Measurements from ENCODE around the gene PRDM16. TPM values are rescaled to one million over a fixed set of nuclear protein-coding genes. Genes with fewer than 3 reads are reported as not detected.
A peak's percentile ranks its signal among the peaks of the same experiment; 100 is the strongest.

The PRDM16 gene
- total RNA-seq, 1 experiment from 2014 or later = 0.17 TPM

DNA sequence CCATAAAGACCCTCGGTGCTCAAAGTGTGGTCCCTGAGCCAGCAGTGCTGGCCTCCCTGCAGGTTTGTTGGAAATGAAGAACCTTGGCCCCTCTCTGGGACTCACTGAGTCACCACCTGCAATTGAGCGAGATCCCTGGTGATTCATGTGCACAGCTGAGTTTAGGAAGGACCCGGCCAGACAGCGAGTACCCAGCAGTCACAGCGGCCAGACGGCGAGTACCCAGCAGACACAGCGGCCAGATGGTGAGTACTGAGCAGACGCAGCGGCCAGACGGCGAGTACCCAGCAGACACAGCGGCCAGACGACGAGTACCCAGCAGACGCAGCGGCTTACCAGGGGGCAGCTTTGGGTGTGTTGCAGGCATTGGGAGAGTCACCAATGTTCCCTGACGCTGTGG is 123.8 kb downstream of the PRDM16 start:
- Histone ChIP-seq H3K18ac (ENCODE audit: insufficient read length, low read depth, low read length) (no peak overlapping the region), H3K23ac (ENCODE audit: insufficient read length, low read depth, low read length) (no peak overlapping the region), H4K8ac (replicated peaks; ENCODE audit: insufficient read length, low read depth, low read length) (no peak overlapping the region), H3K4ac (ENCODE audit: low read depth, low read length) (no peak overlapping the region), H4K91ac (ENCODE audit: insufficient read length, low read depth, low read length) (no peak overlapping the region), H3K4me2 (ENCODE audit: insufficient read depth, insufficient read length, low read length) (no peak overlapping the region), H3K27ac (ENCODE audit: insufficient read length, low read depth, low read length) (no peak overlapping the region), H3K56ac (ENCODE audit: insufficient read length, low read depth, low read length) (no peak overlapping the region), H3K79me1 (ENCODE audit: insufficient read depth, low read depth, low read length, poor library complexity, severe bottlenecking) (no peaks in the 10 kb centered on the region), H3K4me1 (ENCODE audit: insufficient read depth, low read length) (no peaks in the 10 kb centered on the region), H2BK120ac (ENCODE audit: low read depth, low read length, poor library complexity, severe bottlenecking) (no peak overlapping the region), H3K79me2 (ENCODE audit: insufficient read depth, low read length) (no peaks in the 10 kb centered on the region), H3K14ac (ENCODE audit: insufficient read depth, low read length) (no peak overlapping the region), H2AK5ac (ENCODE audit: insufficient read length, low read length) (no peak overlapping the region), H3K9ac (ENCODE audit: extremely low read depth, insufficient read length, low read length) (no peak overlapping the region), H2BK20ac (ENCODE audit: low read depth, low read length, poor library complexity, severe bottlenecking) (no peak overlapping the region), H3K23me2 (ENCODE audit: insufficient read length, low read depth, low read length, poor library complexity, severe bottlenecking) (peaks cover 4% of the 10 kb centered on the region), H4K5ac (ENCODE audit: insufficient read length, low read depth, low read length) (no peak overlapping the region), H3K9me3 (ENCODE audit: control insufficient read depth, low read depth, low read length) (no peaks in the 10 kb centered on the region), H2BK12ac (ENCODE audit: insufficient read length, low read depth, low read length) (no peak overlapping the region), H3T11ph (ENCODE audit: low read length) (no peak overlapping the region), H2AFZ (ENCODE audit: low read length) (no peak overlapping the region), H4K20me1 (ENCODE audit: control insufficient read depth, insufficient read depth, insufficient read length) (no peaks in the 10 kb centered on the region), H2BK5ac (ENCODE audit: insufficient read length, low read length) (no peak overlapping the region), H3K27me3 (ENCODE audit: insufficient read depth, low read length) (no peaks in the 10 kb centered on the region), H2BK15ac (ENCODE audit: low read depth, low read length) (no peak overlapping the region)
- Mint-ChIP-seq H3K9me3 (no peaks in the 10 kb centered on the region), H3K4me3 (no peak overlapping the region; a peak in 1 of 5 replicates), H3K36me3 (ENCODE audit: insufficient read depth in 1 of 3, low read depth in 3 of 3) (no peaks in the 10 kb centered on the region), H3K4me1 (peaks cover 12 to 25% of the 10 kb centered on the region in 2 experiments; a peak in 3 of 4 replicates), H3K27me3 (ENCODE audit: low read depth) (peaks cover 1% of the 10 kb centered on the region), H3K27ac (peak overlapping the region in 1 of 3 experiments; percentile 17; a peak in 1 of 7 replicates)
- TF ChIP-seq, protein P1, sequence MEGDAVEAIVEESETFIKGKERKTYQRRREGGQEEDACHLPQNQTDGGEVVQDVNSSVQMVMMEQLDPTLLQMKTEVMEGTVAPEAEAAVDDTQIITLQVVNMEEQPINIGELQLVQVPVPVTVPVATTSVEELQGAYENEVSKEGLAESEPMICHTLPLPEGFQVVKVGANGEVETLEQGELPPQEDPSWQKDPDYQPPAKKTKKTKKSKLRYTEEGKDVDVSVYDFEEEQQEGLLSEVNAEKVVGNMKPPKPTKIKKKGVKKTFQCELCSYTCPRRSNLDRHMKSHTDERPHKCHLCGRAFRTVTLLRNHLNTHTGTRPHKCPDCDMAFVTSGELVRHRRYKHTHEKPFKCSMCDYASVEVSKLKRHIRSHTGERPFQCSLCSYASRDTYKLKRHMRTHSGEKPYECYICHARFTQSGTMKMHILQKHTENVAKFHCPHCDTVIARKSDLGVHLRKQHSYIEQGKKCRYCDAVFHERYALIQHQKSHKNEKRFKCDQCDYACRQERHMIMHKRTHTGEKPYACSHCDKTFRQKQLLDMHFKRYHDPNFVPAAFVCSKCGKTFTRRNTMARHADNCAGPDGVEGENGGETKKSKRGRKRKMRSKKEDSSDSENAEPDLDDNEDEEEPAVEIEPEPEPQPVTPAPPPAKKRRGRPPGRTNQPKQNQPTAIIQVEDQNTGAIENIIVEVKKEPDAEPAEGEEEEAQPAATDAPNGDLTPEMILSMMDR (conservative IDR thresholded peaks at IDR 0.05) = no peak
- no peak for DNase-seq
- no CpG with 5 or more reads among the region's 18 CpGs for WGBS (ENCODE audit: extremely low coverage, insufficient read length, low lambda C conversion rate)

Measured in H9 (cell line).